K562 (cell line): ENCODE measurements around the gene VWA2.

Experiments
- CTCF ChIP-seq, 3 experiments: IDR thresholded peaks in 2 of 3; conservative IDR thresholded peaks in 1 of 3; 2 replicates each; pipeline ENCODE4 v1.5.1; 2011 to 2012; ENCODE audit warnings: low read length in 3 of 3, mild to moderate bottlenecking in 3 of 3, control low read depth in 2 of 3, improper control_type of control experiment in 1 of 3, inconsistent platforms in 1 of 3, low read depth in 1 of 3, mixed read lengths in 1 of 3, moderate library complexity in 1 of 3; ENCODE audit not compliant: insufficient read depth in 2 of 3
- HDAC6 ChIP-seq: IDR thresholded peaks from 2 replicates; pipeline ENCODE4 v1.6.1; 2012; ENCODE audit warnings: low read depth, mild to moderate bottlenecking, control low read depth, inconsistent platforms, low read length, moderate library complexity
- JUND ChIP-seq, 2 experiments: IDR thresholded peaks; 2 replicates in 1 of 2; 3 replicates in 1 of 2; pipeline ENCODE4 v1.6.1; 2011; ENCODE audit warnings: borderline replicate concordance in 2 of 2, low read depth in 2 of 2, low read length in 2 of 2, improper control_type of control experiment in 1 of 2, missing biosample characterization in 1 of 2, missing genetic modification characterization in 1 of 2, missing genetic modification reagents in 1 of 2
- MEF2A ChIP-seq: IDR thresholded peaks from 2 replicates; pipeline ENCODE4 v1.6.1; 2011; ENCODE audit warnings: low read depth, mild to moderate bottlenecking, low read length, moderate library complexity; ENCODE audit not compliant: control insufficient read depth
- YY1 ChIP-seq, 3 experiments: IDR thresholded peaks; 2 replicates each; pipeline ENCODE4 v1.6.1; 2011; ENCODE audit warnings: low read length in 2 of 3, mild to moderate bottlenecking in 2 of 3, moderate library complexity in 2 of 3, borderline replicate concordance in 1 of 3, control low read depth in 1 of 3, low read depth in 1 of 3; ENCODE audit not compliant: insufficient read depth in 3 of 3, insufficient replicate concordance in 2 of 3, control insufficient read depth in 1 of 3, insufficient read length in 1 of 3; ENCODE audit errors: extremely low read depth in 1 of 3
- ZNF121 ChIP-seq: sonication (generic); formaldehyde crosslinking; conservative IDR thresholded peaks from 2 replicates; pipeline ENCODE4 v1.8.0; 2022; ENCODE audit warnings: missing genetic modification reagents
- ZNF24 ChIP-seq: fragments of 450-650 bp; IDR thresholded peaks from 2 replicates; pipeline ENCODE4 v1.6.1; 2016
- ZNF274 ChIP-seq: IDR thresholded peaks from 2 replicates; pipeline ENCODE4 v1.6.1; 2011; ENCODE audit warnings: low read depth, mild to moderate bottlenecking, low read length, moderate library complexity, borderline replicate concordance

GRCh38 chr10:114284346-114285071 is 45.5 kb downstream of the VWA2 start:
- TF ChIP-seq JUND (IDR thresholded peaks at IDR 0.05; ENCODE audit: borderline replicate concordance, low read depth, low read length) = no peak
- TF ChIP-seq JUND (tag; IDR thresholded peaks at IDR 0.05; ENCODE audit: borderline replicate concordance, low read depth, low read length) = no peak
- TF ChIP-seq MEF2A = no peak
- TF ChIP-seq ZNF274 = no peak
- TF ChIP-seq YY1 (IDR thresholded peaks at IDR 0.05; ENCODE audit: borderline replicate concordance in 1 of 3, control insufficient read depth in 1 of 3, extremely low read depth in 1 of 3, insufficient read depth in 3 of 3, insufficient read length in 1 of 3, insufficient replicate concordance in 2 of 3, low read depth in 1 of 3, low read length in 2 of 3) = no peak
- no peak for TF ChIP-seq ZNF121 (CRISPR knock-in tag)
- no peak for TF ChIP-seq HDAC6
- TF ChIP-seq ZNF24 = no peak
- TF ChIP-seq CTCF (IDR thresholded peaks at IDR 0.05 in 2 of 3, conservative IDR thresholded peaks at IDR 0.05 in 1 of 3; ENCODE audit: insufficient read depth in 2 of 3, low read depth in 1 of 3, low read length in 3 of 3) = no peak
